ENCODE data around the gene TTF1.

TTF1 gene, protein sequence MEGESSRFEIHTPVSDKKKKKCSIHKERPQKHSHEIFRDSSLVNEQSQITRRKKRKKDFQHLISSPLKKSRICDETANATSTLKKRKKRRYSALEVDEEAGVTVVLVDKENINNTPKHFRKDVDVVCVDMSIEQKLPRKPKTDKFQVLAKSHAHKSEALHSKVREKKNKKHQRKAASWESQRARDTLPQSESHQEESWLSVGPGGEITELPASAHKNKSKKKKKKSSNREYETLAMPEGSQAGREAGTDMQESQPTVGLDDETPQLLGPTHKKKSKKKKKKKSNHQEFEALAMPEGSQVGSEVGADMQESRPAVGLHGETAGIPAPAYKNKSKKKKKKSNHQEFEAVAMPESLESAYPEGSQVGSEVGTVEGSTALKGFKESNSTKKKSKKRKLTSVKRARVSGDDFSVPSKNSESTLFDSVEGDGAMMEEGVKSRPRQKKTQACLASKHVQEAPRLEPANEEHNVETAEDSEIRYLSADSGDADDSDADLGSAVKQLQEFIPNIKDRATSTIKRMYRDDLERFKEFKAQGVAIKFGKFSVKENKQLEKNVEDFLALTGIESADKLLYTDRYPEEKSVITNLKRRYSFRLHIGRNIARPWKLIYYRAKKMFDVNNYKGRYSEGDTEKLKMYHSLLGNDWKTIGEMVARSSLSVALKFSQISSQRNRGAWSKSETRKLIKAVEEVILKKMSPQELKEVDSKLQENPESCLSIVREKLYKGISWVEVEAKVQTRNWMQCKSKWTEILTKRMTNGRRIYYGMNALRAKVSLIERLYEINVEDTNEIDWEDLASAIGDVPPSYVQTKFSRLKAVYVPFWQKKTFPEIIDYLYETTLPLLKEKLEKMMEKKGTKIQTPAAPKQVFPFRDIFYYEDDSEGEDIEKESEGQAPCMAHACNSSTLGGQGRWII

DNA sequence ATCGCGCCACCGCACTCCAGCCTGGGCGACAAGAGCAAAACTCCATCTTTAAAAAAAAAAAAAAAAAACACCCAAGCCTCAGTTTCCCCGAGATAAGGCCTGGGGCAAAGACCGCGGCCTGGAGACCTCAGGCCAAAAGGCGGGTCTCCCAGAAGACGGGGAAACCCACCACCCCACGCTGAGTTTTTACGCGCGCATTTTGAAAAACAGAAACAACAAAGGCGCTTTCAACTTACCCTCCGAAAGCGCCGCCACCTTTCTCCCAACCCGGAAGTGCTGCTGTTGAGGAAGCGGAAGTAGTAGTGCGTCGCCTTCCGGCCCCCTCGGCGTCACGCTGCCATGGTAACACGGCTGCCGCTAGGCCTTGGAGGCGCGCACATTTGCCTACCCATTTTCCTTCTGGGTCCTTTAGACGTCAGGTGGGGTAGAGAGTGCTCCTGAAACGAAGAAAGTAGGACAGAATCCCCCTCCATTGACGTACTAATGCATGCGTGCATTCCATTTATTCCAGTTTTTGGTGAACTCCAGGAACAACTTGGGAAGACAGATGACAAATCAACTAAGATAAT lies at the start of gene TTF1:
TTF1 (minus strand) TSS at position 287 of the 569 bp plus-strand sequence. CDS start 4,019 bp downstream, outside the sequence.
- DNase-seq (ENCODE audit: low spot score), result peak; percentile 92

DNA sequence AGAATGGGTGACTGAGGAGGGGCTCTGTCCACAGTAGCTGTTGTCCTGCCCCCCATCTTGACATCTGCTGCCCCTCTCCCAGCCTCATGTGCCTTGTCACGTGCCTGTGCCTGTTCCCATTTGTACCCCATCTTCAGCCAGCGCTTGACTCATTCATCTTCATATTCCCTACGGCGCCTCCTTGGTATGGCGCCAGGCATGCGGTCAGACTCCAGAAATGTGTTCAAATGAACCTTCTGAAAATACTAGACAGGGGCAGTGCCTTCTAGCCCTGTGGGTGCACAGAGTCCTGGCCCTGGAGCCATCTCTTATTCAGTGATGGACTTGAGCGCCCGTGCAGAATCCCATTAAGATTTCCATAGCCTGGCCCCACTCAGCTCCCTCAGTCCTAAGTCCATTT lies 49.6 kb upstream of the TTF1 start:
- DNase-seq (ENCODE audit: low spot score), result no peak

DNA sequence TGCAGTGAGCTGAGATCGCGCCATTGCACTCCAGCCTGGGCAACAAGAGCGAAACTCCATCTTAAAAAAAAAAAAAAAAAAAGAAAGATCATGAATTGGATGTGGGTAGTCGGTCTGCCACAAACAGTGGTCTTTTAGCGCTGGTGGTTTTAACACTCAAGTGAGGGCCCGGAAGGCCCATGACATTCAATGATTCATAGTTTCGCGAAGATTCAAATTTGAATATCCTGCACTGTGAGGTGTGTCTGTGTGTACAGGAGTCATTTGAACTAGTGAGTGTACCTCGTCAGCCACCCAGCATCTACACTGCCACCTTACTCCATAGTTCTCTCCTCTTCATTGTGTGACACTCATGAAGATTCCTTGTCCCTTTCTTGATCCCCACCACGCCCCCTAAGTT lies 44.6 kb upstream of the TTF1 start:
- no peak for DNase-seq (ENCODE audit: low spot score)

DNA sequence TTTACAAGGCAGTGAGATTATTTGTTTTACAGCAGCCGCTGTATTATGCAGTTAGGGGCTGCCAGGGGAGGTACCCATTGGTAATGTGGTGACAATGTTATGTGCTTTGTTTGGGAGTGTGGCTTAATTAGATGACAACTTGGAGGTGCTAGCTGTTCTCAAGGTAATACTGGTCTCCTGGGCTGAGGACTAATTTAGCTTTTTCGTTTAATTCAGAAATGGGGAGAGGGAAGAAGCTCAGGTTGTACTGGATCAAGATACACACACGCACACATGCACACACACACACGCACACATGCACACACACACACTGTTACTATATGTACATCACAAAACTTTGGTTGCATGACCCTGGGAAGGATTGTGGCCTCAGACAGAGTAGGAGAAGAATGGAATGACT lies 41.3 kb upstream of the TTF1 start:
- DNase-seq (ENCODE audit: low spot score), result no peak

DNA sequence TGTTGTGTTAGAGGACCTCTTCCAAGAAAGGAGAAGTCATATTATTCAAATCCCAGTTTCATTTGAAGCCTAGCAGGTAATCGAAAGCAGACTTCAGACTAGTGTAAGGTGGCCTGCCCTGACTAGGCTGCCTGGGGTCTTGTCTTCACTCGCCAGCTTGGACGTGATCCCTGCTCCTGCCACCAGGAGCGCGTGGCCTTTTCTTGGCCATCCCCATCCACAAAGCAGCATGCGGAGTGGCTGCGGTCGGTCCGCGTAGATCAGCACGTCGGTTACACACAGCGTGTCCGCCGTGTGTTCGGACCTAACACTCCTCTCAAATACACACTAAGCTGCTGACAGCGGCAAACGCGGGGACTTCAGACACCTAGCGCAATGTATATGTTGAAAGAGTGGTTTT lies 40.7 kb upstream of the TTF1 start:
- no peak for DNase-seq (ENCODE audit: low spot score)

DNA sequence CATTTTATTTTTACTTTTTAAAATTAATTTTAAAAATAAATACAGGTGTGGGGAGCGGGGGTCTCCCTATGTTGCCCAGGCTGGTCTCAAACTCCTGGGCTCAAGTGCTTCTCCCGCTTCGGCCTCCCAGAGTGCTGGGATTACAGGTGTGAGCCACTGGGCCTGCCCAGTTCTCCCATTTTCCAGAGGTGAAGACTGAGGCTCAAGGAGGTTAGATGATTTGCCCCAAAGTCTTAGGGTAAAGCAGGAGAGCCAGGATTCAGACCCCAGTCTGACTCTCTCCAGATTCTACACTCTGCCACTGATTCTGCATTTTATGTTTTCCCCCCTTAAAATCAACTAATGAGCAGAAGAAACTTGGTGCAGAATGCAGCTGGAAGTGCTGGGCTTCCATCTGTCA lies 40.2 kb upstream of the TTF1 start:
- no peak for DNase-seq (ENCODE audit: low spot score)

DNA sequence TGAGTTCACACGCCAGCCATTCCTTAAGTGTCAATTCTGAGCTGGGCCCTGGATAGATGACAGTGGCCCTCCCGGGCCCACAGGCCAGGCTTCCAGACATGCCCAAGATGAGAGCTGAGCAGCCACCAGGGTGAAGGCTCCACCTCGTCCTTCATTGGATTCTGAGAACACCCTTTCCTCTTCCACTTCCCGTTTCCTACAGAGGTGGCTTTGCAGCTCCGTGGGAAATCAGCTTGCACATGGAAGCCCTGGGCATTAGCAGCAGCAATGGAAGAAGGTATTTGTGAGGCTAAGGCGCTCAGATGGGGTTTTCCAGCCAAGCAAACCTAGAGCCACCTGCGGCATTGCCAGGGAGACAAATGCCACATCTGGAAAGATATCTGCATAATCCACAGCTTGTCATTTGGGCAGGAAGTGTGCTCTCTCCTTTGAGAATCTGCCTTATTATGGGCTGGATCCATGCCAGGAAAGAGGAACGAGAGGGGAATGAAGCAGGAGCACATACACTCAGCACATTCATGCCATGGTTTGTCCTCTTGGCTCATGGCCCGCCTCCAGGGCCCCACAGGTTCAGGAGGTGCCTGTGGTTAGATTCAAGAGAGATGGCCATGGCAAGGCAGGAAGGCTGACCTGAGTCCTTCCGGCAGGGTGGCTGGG lies 37.4 kb upstream of the TTF1 start:
- no peak for DNase-seq (ENCODE audit: low spot score)

DNA sequence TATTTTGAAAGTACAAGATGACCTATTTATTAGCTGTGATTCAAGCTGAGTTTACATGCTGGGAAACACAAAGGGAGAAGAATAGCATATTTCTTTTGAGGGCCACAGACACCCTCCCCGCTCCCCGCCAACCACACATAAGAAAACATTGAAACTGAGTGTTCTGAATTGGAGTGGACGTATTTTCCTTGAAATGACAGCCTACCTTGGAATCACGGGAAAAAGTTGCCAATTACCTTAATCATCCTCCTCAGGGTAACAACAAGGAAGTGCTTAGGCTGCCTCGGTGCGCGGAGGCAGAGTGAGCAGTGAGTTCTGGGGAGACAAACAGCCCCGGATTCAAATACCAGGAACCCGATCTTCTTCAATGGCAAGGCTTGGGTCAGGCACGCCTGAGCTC lies 34.8 kb upstream of the TTF1 start:
- no peak for DNase-seq (ENCODE audit: low spot score)

DNA sequence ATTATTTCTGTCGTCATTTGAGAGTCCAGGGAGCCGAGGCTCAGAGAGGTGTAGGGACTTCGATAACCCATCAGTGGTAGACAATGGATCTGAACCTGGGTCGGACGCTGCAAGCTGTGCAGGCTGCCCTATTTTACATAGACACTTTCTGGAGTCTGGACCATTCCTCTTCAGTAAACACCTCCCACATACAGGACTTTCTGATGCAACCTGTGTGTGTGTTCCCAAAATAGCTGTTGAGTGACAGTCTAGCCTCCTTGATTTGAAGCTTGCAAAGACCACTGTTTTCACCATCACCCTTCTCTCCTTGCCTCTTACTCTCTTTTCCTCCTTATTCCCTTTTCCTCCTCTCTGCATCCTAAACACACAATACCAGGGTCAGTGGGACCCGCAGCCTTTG lies 34.1 kb upstream of the TTF1 start:
- DNase-seq (ENCODE audit: low spot score), result no peak

DNA sequence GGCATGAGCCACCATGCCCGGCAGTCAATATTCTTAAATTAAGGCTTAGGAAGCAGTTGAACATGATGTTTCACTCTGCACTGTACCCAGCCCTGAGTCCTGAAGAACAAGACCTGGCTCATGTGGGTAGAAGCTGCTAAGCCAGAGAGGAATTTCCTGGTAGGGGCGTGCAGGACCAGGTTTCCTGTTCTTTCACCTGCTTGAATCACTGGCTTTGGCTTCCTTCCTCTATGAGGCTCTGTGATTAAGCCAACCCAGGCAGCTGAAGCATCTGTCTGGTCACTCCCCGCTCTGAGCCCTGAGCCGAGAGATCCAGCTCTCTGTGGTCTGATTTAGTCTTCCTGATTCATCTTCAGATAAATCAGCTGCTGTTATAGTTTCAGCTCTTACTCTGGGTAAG lies 32.5 kb upstream of the TTF1 start:
- no peak for DNase-seq (ENCODE audit: low spot score)

DNA sequence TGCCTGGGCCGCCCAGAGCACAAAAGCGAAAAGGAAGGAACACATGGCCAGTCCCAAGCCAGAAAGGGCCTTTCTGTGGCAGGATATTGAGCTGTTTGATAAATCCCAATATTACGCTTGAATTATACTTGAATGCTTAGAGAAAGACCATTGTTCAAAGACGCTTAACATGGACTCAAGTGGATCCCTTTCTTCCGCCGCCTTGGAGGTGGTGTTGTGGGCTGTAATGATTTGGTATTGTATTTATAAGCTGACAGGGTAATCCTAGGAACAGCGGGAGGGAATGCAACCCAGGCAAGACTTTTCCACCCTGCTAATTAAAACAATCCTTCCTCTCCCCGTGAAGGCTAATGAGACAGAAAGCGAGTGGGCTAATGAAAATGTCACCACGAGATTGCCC lies 28.2 kb upstream of the TTF1 start:
- DNase-seq (ENCODE audit: low spot score), result no peak

DNA sequence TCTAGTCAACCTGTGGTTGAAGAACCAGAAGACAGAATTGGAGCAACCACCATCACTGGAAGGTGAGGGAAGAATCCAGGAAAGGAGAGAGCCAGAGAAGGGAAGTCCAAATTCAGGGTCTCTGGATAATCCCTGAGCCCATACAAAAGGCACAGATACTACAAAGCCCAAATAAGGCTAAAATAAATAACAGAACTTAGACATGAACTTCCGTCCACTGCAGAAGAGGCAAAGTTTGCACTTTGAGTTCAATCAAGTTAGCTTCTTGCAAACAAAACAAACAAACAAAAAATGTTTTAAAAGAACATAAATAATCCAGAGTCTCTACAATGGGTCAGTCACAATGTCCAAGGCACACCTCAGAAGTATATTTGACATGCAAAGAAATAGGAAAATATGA lies 24.4 kb upstream of the TTF1 start:
- no peak for DNase-seq (ENCODE audit: low spot score)

DNA sequence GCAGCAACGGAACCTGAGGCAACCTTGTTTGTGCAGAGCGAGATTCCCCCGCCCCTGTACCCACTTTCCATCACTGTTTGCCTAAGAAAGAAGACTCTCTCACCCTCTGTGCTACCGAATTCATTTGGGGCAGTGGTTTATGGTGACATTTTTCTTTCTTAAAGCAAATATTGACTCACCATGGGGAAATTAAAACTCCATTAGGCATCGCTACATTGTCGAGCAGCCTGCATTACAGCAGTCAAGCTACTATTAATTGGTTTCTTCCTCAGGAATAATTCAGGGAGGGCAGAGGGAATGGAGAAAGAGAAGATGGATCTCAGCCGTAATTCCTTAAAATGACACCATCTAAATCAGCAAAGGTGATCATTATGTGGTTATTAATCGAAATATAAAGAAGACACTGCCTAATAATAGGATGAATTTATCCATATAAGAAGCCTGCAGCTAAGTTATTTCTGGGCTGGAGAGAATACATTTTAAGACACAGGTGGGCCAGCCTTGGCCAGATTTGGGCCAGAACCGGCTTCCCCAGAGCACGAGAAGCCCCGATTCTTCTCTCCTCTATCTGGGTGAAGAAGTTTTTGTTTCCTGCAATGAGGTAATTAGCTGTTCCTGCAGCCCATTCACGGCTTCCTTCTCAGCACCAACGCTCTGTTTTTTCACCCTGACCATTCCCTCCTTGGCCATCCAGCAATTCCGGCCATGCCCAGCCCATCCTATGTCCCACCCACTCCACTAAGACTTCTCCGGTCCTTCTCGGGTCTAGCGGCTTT lies 20.2 kb upstream of the TTF1 start:
- no peak for DNase-seq (ENCODE audit: low spot score)

DNA sequence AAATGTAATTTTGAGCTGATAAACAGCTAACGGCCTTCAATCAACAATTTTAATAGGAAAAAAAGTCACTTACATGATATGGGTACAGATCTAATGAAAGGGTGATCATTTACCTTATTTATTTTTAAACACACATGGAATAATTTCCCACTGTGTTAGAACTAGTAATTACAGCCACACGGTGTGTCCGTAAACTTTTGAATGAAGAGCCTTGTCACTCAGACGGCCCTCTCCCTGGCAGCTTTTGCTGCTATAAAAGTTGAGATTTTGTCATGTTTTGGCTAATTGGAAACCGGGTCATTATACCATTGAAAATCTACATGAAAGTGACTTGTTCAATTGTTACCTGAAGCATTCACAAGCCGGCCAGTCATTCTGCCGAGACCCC lies 19.0 kb upstream of the TTF1 start:
- DNase-seq (ENCODE audit: low spot score), result no peak

DNA sequence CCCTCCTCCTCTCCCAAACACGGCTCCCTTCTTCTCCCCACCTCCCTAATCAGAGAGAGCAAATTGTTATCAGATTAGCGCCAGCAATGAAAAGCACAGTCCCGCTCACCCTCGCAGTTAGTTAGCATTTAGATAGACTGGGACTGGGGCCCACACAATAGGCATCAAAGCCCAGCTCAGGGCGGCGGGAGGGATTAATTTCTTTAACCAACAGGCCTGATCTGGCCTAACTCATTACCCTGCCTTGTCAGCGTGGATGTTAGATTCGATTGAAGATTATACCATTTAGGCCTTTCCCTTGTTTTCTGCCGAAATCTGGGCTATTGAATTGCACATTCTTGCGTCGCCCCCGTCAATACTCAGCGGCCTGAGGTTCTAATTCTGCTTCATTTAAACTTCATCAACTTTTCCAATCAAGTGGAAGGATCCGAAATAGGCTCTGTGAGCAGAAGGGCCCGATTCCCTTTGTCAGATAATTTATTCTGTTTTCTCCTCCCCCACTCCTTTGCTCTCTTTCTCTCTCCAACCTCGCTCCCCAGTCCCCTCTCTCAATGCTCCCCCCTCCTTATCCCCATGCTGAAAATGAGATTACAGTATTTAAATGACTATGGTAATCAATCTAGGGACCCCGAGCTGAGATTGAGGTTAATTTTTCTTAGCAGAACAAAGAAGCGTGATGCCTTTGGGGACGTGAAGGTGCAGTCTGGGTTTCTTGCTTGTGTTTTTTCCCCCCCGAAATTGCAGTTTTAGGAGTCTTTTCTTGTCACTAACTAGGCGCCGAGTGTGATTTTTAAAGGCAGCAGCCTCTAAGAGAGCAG lies 18.4 kb upstream of the TTF1 start:
- no peak for DNase-seq (ENCODE audit: low spot score)

DNA sequence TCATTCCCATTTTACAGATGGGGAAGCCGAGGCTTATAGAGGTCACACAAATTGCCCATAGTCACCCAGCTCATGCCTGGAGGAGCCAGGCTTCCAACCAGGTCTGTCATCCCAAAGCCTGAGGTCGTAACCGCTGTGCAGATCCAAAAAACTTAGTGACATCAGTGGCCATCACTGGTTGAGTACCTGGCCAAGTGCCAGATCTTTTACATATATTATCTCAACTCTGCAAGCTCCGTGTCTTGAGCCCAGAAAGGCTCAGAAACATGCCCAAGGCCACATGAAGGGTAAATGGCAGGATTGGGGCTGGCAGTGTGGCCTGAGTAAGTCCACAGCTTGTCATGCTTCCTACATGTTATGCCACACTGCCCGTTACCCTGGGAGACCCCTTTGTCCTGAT lies 16.9 kb upstream of the TTF1 start:
- DNase-seq (ENCODE audit: low spot score), result no peak

DNA sequence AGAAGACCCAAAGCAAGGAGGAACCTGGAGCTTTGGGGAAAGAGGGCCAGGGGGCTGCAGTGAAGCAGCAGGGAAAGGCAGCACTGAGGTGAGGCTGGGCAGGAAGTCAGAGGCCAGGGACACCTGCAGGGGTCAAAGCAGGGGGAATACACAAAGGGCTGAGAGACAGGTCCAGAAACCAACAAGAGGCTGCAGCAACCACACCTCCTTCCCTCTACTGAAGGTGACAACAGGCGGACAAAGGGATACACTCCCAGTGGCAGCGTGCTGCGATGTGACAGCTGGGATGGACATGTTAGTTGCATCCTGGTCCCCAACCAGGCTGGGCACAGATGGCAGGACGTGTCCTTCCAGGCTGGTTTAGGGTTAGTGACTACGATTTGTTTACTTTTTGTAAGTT lies 15.9 kb upstream of the TTF1 start:
- no peak for DNase-seq (ENCODE audit: low spot score)

DNA sequence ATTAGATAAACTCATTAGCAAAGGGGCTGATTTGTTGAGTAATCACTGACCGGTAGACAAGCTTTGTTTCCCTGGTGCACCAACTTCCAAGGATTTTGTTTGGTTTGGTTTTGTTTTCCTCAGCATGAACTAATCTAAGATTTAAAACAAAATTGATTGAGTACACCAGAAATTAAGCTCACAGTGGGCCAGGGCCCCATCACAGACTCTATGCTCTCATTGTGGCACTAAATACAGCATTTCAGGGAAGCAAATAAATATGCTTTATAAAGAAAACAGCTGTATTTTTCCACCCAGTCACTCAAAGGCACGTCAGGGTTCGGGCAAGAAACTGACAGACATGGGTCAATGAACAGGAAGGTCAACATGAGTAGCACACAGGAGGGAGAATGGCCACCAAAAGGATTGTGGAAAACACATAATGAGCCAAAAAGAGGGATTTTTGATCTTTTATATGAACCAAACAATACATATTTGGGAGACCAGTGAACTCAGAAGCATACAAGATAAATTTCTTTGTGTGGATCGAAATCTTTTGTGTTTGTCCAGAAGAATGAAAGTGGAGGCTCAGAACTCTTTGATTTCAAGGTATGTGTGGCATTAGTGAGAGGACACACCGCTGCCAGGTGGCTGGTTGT lies 12.2 kb upstream of the TTF1 start:
- no peak for DNase-seq (ENCODE audit: low spot score)

DNA sequence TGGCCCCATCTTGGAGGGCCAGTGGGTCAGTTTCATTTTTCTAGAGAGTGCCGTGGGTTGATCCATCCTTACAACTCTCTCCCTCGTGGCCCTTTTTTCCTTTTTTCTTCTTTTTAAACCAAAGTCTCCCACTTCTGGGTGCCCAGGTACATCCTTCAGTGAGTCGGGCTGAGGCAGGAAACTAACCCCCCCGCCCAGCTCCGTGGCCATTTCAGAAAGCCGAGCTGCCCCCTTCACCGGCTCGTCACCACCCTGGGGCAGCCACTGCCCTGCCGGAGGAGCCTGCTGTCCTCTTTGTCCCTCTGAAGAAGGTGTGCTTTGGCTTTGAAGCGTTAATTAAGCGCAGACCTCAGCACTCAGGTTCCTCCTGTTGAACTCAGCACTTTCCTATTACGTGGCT lies 8.5 kb upstream of the TTF1 start:
- no peak for DNase-seq (ENCODE audit: low spot score)

DNA sequence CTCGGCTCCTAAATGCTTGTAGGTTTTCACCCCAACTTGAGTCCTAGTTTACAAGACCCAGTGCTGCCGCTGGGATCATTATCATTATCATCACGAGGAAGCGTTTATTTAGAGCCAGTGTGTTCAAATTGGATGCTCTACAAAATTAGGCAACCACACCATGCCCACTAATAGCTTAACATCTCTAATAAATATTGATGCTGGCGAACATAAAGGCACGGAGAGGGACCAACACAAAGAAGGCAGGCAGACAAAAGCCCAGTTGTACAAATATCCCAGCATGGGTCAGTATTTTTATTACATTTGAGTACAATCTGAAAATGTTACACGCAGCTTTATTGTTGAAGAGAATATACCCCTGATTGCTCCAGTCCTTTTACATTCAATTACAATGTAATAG lies 8.1 kb upstream of the TTF1 start:
- no peak for DNase-seq (ENCODE audit: low spot score)
